Raji (cell line): ENCODE measurements around the gene PI4K2A.

Experiments
- POLR2A ChIP-seq: IDR thresholded peaks from 2 replicates; pipeline ENCODE4 v1.6.1; 2011; ENCODE audit warnings: low read depth, low read length, control low read depth; ENCODE audit not compliant: insufficient read depth

PI4K2A gene

DNA sequence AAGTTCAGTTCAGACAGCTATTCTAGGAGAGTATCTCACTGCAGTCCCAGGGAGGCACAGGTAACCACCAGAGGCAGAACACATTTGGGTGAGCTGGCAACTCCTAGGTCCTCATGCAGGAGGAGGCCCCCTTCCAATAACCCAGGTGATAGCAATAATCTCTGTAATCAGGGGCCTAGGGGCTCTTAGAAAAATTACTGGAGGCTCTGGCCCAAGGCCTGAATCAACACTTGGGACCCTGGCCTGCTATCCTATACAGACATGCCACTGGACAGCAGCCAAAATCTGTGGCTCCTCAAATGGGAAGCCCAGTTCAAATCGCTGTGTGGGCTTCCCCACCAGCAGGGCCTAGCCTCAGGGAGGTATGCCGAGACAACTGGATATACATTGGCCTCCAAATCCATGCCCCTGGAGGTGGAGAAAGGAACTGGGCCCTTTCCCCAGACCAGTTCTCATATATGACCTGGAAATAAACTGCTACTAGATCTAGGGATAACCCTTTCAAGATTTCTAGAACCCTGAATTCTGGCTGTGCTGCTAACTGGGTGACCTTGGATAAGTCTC is 45.0 kb downstream of the PI4K2A start:
- TF ChIP-seq POLR2A = no peak

DNA sequence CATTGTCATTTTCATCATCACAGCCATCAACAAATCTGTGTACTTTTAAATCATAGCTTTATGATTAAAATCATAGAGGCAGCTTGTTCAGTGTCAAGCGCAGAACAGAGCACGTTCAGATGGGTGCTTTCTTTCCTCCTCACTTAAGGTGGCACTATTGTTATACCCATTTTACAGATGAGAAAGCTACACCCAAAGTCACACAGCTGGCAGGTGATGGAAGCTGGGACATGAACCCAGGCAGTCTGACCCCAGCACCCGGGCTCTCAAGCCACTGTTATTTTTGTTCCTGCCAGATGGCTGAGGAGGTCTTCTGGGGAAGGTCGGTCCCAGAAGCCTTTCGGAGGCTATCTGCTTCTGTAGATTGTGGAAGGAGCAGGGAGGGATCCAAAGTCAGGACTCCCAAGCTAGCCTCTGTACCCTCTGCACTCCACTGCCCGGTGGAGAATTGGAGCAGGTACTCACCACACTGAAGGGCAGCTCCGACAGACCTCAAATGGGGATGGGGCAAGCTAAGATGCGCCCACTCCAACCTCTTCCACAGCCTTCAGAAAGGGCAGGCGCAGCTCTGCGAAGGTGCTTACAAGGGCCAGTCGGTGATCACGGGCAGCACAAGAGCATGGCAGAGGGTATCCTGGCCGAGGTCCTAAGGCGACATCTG is 46.0 kb downstream of the PI4K2A start:
- no peak for TF ChIP-seq POLR2A

DNA sequence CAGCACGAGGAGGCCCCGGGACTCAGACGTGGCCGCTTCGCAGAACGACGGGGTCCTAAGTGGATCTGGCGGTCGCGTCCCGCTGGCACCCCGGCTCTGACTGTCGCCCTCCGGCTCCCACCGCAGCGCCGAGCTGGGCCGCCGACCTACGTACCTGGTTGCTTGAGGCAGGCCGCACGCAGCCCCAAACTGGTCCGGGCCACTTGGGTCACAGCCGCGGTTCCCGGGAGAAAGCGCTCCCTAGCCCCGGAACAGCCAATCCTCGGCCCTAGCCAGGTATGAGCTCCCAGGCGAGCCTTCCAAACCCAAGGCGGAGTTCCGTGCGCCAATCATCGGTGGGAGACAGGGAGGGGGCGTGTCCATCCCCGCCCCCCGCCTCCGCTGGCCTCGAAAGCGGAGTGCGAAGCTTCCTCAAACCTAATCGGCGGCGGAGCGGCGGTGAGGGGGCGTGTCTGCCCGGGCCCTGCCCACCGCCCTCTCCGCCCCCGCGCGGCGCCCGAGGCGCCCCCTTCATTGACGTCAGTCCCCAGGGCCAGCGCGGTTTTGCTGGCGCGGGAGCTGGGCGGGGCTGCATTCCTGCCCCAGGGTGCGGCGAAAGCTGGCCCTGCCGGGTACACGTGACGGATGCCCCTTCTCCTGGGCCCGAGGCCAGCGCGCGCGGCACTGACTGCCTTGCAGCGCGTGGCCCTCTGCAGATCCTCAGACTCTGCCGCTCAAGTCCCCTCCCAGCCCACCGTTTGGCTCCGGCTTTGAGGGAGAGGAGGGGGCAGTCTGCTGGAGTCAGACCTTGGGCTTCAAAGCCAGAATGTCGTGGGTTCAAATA is 46.7 kb downstream of the PI4K2A start, which contains the start of gene AVPI1:
AVPI1 (minus strand) TSS at position 280 of the 823 bp plus-strand sequence. CDS start 7,336 bp downstream, outside the sequence.
- TF ChIP-seq POLR2A = peak; percentile 55

DNA sequence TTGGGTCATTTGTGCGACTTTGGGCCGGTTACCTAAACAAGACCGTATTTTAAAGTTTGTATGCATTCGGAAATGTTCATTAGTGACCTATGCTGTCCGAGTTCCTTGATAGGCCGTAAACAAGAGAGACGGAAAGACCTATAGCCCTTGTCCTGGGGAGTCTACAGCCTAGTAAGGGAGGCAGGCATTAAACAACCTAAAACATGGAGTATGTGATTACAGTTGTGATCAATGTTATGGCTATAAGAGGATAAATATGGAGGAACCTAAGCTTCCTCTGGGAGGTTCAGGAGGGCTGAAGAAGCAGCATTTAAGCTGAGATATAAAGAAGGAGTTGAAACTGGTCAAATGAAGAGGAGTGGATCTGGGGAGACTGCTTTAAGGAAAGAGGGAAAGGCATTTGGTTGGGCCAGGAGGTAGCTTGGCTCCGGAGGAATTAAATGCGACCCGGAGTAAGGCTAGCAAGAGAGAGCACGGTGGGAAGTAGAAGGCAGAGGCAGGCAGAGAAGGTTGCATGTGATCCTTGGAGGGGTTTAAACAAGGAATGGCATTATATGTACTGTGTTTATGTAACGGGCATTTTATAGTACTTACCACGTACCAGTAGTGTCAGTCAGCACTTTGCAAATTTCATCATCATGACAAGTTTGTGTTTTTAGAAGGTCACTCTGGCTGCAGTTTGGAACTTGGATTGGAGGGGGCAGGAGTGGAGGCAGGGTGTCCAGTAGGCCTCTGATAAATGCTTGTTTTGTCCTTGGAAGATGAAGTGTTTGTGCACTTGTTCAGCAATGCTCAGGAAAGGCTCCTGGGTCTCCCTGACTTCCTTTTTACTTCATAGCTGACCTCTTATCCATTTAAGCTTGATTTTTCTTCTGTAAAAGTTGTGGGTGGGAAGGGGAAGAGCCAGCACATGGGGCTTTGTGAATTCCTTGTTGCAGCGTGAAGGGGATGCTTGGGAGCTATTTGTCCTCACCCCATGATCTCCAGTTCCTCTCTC is 47.6 kb downstream of the PI4K2A start:
- TF ChIP-seq POLR2A = no peak

DNA sequence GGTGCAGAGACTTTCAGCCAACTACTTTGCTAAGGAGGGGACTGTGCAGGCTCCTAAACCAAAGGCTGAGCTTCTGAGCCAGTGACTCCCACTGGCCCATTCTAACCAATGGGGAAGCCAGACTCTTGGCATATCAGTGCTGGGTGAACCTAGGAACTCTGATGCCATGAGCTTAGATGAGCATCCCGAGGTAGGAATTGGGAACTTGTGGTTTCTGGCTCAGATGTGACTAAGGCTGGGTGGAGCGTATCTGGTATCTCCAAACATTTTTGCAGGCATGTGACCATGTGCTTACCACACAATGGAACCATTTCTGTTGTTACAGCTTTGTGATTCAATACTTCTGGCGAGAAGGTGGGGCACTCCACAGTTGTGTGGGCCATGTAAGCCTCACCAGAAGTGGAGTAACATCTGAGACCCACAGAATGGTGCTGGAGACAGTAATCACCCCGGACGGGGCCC is 49.1 kb downstream of the PI4K2A start:
- TF ChIP-seq POLR2A = no peak

DNA sequence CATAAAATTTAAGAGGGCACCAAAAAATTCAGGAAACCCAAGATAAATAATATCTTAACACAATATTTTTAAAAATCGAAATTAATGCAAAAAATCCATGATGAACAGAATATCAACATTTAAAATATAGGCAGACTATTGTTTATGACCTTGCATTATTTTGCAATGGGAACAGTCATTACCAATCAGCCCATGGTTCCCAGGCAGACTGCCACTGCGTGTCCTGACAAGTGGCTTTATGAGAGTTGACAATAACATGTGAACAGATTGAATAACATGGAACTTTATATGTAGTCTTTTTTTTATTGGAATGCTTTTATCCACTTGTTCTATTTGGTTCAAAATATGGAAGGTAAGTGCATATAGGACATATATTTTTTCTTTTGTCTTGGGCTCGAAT is 49.7 kb downstream of the PI4K2A start:
- TF ChIP-seq POLR2A = no peak

DNA sequence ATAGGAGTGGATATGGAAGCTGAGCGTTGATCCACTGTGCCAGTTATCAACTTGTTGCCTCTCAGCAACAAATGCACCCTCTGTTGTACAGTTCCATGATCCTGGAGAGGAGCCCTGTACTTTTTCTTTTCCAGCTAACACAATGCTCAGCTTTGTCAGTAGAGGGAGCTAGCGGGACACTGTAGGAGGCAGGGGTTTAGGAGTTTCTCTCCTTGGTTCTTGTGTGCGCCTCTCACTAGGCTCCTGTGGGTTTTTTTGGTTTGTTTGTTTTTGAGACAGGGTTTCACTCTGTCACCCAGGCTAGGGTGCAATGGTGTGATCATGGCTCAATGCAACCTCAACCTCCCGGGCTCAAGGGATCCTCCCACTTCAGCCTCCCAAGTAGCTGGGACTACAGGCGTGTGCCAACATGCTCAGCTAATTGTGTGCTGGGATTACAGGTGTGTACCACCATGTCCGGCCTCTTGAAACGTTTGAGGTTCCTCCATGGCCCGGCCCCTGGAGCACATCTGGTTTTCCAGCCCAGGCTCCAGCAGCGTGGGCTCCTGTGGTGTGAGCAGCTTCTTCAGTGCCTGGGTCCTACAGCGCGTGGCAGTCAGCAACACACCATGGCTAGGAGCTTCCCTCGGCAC is 61.1 kb downstream of the PI4K2A start:
- no peak for TF ChIP-seq POLR2A

DNA sequence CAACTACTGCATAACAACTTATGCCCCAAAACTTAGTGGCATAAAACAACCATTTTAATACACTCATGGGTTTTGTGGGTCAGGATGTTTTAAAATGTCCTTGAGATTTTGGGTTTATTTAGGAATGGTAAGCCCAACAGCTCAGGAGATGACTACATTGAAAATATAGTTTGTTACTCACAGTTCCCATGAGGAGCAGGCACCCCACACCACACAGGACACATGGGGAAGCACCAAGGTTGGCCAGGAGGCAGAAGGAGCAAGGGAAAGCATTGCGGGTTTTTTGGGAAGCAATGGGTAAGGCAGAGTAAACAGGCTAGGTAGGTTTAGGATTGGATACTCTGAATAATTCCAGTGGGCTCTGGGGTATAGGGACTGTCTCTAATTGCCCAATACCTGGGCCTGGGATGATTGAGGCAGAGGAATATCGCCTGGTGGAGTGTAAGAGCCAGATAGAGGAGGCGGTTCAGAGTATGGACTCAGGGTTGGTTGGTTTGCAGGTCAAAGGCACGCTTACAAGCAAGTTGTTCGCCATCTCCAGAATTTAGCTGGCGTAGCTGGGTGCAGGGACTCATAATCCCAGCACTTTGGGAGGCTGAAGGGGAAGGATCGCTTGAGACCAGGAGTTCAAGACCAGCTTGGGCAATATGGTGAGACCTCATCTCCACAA is 63.1 kb downstream of the PI4K2A start:
- TF ChIP-seq POLR2A = no peak

DNA sequence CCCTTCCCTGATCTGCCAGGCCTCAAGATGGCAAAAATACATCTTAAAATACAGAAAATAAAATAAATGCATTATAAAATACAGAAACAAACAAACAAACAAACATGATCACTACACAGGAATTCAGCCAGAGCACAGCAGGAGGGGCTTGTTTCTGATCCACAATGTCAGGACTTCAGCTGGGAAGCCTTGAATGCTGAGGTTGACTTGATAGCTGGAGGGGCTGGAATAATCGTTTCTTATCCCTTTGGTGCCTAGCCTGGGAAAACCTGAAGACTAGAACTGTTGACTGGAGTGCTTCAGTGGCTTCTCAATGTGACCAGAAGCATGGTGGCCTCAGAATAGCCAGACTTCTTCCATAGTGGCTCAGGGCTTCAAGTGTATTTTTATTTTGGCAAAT is 63.9 kb downstream of the PI4K2A start:
- no peak for TF ChIP-seq POLR2A

DNA sequence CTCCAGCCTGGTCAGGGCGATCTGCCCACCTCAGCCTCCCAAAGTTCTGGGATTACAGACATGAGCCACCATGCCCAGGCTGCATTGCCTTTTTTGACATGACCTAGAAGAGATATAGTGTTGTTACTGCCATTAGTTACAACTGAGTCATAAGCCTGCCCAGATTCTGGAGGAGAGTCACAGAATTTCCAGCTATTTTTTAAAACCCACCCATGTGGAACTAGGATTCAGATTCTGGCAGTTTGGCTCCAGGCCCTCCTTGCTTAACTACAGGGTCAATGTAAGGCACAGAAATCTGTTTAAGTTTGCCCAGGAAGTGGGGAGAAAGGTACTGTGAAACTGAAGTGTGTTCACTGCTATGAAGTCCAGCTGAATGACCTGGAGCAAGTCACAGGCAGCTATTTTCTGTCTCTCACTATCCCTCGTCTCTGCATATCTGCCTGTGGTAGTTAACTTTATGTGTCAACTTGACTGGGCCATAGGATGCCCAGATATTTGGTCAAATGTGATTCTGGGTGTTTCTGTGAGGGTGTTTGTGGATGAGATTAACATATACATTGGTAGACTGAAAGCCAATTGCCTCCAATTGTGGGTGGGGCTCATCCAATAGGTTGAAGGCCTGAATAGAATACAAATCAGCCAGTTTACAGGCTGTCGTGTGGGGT is 64.7 kb downstream of the PI4K2A start:
- no peak for TF ChIP-seq POLR2A

DNA sequence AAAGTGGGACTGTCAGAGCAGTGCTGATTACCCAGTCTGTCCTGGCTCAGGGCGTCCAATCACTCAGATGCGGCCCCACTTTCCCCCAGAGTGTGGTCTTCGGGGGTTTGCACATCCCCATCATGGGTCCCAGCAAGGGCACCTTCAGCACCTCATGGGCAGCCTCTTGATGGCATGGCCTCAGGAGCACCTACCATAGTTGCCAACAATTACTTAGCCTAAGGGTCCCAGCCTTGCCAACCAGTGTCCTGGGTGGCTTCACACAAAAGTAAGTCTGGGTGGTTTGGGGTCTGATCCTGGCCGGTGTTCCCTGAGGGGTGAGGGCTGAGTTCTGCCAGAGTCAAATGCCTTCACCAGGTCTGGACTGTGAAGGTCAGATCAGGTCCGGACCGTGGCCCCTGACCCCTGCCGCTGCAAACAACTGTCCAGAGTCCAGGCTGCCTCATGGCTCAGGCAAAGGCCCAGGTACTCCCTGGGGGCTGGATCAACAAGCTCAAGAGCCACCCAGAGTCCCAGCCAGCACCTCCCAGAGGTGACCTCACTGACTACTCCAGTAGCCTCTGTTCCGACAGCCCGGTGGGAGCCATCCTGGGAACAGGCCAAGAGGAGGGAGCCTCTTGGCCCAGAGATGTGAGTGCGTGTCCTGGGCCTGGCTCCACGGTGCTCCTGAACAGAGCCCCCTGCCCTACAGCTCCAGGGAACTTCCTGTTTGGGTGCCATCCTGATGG is 66.8 kb downstream of the PI4K2A start:
- no peak for TF ChIP-seq POLR2A

DNA sequence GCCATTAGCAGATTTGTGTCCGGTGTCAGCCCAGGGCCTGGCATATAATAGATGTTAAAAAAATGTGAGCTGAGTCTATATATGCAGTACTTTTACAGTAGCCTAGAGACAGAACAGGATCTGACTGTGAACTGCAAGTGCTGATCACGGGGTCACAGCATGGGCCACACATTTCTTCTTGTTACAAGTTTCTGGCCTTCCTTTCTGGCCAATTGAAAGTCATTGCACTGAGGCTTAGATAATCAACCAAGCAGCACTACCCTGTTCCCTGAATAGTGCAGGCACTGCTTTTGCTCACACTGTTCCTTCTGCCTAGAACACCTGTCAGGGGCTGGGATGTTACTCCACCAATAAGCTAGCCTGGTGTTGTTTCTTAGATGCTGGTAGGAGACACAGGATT is 67.7 kb downstream of the PI4K2A start:
- TF ChIP-seq POLR2A = no peak
